SKM-1 treated with dmso at 0.1 percent for 144 hours (cell line): Measurements from ENCODE around the gene RIMBP2.

ENCODE experiments used
- DNase-seq: peaks from one replicate; lab custom pipeline; 2025; ENCODE audit not compliant: unreplicated experiment; lab: John Stamatoyannopoulos, UW

The RIMBP2 gene

GRCh38 chr12:130454296-130454695, 261.8 kb downstream of the RIMBP2 start:
- DNase-seq: no peak

GRCh38 chr12:130452546-130452945, 263.6 kb downstream of the RIMBP2 start:
- no peak for DNase-seq

GRCh38 chr12:130451001-130451930, 264.8 kb downstream of the RIMBP2 start:
- no peak for DNase-seq

- DNase-seq: no peak
These were observed 266.8 kb downstream of the RIMBP2 start for GRCh38 chr12:130449291-130449690.

GRCh38 chr12:130448044-130448821, 267.9 kb downstream of the RIMBP2 start:
- no peak for DNase-seq

GRCh38 chr12:130447655-130447965, 268.5 kb downstream of the RIMBP2 start:
- no peak for DNase-seq

- no peak for DNase-seq
These were observed 269.0 kb downstream of the RIMBP2 start for GRCh38 chr12:130446846-130447654.

GRCh38 chr12:130444986-130445385, 271.1 kb downstream of the RIMBP2 start:
- DNase-seq: no peak

- DNase-seq: no peak
These were observed 272.0 kb downstream of the RIMBP2 start for GRCh38 chr12:130444061-130444460.

- DNase-seq: no peak
These were observed 274.0 kb downstream of the RIMBP2 start for GRCh38 chr12:130441771-130442760.

- DNase-seq: no peak
These were observed 275.6 kb downstream of the RIMBP2 start for GRCh38 chr12:130440411-130441080.

GRCh38 chr12:130439250-130439649, 276.8 kb downstream of the RIMBP2 start:
- no peak for DNase-seq

- no peak for DNase-seq
These were observed 277.4 kb downstream of the RIMBP2 start for GRCh38 chr12:130438711-130439110.

GRCh38 chr12:130438243-130438620, 277.9 kb downstream of the RIMBP2 start:
- no peak for DNase-seq

- no peak for DNase-seq
These were observed 278.4 kb downstream of the RIMBP2 start for GRCh38 chr12:130437555-130438242.

- no peak for DNase-seq
These were observed 279.2 kb downstream of the RIMBP2 start for GRCh38 chr12:130436741-130437501.

GRCh38 chr12:130435826-130436225, 280.3 kb downstream of the RIMBP2 start:
- DNase-seq: no peak

- no peak for DNase-seq
These were observed 280.8 kb downstream of the RIMBP2 start for GRCh38 chr12:130435331-130435730.
